Activated CD8-positive, alpha-beta memory T cell treated with anti-CD3 and anti-CD28 coated beads for 36 hours (primary cell): ENCODE results near the gene ANGPTL2. TPM values are rescaled to one million over a fixed set of nuclear protein-coding genes. Genes with fewer than 3 reads are reported as not detected.
"Not testable (repeated sequence)": the region's sequence is repeated elsewhere in the genome, so short reads cannot be mapped to it uniquely, and the experiment has no call there.

Source experiments
- CTCF ChIA-PET: fragments of 350-600 bp; sonication (Branson Sonifier 250); formaldehyde crosslinking; loops from one replicate; lab custom pipeline; 2021; ENCODE audit warnings: antibody characterized with exemption; lab: Charles Lee
- POLR2A ChIA-PET: fragments of 350-600 bp; sonication (Branson Sonifier 250); formaldehyde crosslinking; loops from one replicate; lab custom pipeline; 2021; ENCODE audit warnings: antibody characterized with exemption; lab: Charles Lee
- total RNA-seq, 2 experiments: library from RNA; stranded (reverse); gene quantifications; one replicate each; pipeline ENCODE4 v1.2.3, GENCODE V29; 2021

The ANGPTL2 gene, protein sequence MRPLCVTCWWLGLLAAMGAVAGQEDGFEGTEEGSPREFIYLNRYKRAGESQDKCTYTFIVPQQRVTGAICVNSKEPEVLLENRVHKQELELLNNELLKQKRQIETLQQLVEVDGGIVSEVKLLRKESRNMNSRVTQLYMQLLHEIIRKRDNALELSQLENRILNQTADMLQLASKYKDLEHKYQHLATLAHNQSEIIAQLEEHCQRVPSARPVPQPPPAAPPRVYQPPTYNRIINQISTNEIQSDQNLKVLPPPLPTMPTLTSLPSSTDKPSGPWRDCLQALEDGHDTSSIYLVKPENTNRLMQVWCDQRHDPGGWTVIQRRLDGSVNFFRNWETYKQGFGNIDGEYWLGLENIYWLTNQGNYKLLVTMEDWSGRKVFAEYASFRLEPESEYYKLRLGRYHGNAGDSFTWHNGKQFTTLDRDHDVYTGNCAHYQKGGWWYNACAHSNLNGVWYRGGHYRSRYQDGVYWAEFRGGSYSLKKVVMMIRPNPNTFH
- total RNA-seq = not detected

DNA sequence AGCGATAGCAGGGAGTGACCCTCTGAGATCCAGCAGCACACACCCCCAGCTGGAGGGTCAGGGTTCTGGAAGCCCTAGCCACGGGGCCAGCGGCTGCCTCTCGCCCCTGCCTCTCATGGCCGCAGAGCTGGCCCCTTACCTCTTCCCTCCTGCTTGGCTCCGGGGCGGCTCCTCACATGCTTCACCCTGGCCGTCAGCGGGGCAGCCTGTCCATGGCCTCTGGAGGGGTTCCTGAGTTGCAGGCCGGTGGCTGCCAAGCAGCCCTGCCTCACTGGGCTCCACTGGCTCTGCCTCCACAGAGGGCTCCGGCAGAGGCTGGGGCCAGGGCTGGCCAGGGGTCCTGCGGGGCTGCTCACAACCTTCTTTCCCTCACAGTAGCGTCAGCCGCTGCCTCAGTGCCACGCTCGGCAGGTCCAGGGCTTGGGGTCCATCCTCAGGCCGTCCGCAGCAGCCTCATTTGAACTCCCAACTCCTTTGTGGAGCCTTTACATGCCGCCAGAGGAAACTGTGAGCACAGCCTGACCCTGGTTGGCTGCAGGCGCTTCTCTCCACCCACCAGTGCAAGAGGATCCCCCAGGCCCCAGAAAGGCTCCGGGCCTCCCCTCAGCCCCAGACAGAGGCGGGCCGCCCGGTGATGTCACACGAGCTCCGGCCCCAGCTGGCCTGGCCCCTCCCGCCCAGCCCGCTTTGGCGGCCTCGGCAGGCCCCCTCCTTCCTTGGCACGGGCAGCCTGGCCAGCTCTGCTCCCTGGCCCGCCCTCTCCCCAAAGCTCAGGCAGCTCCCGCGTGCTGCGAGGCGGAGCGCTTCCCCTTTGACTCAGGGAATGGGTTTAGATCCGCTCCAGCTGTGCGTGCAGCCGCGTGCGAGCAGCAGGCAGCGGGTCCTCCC, at the start of gene ANGPTL2:
TSS of gene ANGPTL2 (minus strand) at position 460 of the 888 bp plus-strand sequence. CDS start 13,904 bp downstream, outside the sequence.
- CTCF ChIA-PET = no interaction called here
- POLR2A ChIA-PET = no interaction called here

DNA sequence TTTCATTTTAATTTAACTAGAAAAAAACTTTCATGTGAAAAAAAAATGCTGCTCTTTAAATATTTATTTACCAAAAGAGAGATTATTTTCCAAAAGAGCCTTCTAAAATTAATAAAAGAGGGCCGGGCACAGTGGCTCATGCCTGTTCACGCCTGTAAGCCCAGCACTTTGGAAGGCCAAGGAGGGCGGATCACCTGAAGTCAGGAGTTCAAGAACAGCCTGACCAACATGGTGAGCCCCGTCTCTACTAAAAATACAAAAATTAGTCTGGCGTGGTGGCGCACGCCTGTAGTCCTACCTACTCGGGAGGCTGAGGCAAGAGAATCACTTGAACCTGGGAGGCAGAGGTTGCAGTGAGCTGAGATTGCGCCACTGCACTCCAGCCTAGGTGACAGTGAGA, 48.9 kb upstream of the ANGPTL2 start:
- POLR2A ChIA-PET, CTCF ChIA-PET: not testable (repeated sequence)

DNA sequence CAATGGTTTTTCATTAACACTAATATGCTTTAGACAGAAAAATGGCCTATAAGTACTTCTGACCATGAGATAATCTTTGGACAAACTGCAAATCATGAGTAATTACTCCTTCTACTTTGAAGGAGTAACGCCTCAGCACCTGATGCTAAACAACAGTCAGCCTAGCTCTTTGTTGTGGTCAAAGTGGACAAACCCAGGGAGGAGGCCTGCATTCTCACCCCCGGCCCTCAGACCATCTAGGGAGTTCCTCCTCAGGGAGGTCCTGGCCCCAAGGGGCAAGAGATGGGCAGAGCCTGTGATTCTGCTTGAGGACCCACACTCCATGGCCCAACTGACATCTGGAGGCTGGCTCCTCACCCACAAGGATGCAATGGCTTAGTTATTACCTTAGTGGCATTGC, 48.2 kb upstream of the ANGPTL2 start:
- POLR2A ChIA-PET = no interaction called here
- CTCF ChIA-PET = no interaction called here

DNA sequence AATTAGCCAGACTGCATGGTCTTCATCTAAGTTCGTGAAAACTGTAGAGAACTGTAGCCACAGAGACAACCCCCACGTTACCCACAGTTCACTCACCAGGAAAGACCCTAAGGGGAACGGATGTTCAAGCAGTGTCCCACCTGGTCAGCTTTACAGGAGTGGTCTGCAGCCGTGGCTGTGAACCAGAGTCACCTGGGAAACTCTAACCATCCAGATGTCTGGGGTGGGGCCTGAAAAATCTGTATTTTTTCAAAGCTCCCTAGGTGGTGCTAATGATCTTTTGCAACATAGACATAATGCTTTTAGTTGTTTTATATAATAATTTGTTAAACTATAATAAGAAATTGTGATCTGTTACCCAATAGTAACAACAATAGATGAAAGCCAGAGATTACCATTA, 47.7 kb upstream of the ANGPTL2 start:
- POLR2A ChIA-PET = no interaction called here

DNA sequence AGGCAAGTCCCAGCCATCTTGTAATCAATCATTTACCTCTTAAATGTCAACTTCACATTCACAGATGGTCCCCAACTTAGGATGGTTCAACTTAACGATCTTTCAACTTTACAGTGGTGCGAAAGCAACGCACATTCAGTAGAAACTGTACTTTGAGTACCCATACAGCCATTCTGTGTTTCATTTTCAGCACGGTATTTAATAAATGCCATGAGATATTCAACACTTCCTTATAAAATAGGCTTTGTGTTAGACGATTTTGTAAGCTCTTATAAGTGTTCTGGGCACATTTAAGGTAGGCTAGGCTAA, 47.1 kb upstream of the ANGPTL2 start:
- POLR2A ChIA-PET = no interaction called here

More for the DNA sequence above, 47.7 kb upstream of the ANGPTL2 start:
- CTCF ChIA-PET = interaction anchor here (0.7 kb wide), 1 partner anchor 18 kb away, joined by 3 read pairs; no protein-coding TSS in a partner anchor

DNA sequence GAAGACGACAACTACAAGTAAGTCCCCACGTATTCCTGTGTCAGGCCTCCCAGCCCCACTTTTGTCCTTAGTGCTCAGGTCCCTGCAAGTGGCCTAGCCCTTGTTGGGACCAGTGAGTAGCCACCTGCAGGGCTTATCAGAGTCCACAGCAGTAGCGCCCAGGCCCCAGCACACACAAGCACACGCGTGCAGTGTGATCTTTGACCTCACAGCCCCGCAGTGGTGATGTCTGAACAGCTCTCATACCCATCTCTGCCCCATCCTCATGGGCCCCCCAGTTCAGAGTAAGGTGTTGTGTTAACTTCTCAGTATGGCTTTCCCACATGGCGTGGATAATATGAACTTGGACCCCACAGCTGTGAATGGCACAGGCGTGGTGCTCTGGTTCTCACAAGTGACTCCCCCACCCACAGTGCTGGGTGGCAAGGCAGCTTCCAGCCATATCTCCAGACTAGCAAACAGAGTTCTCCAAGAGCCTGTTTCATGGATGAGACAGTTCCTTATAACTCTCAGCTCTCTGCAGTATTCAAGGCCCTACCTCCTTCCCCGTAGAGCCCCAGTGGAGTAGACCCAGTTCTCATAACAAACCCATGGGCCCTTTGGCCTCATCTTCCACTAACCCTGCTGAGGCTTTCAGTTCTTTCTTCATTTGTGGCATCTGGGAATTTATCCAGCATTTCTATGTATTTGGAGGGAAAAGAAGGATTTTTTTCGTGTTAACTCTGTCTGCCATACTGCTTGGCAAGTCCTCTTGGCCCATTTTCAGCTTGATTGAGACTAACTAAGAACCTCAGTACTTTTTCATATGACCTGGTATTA, 46.5 kb upstream of the ANGPTL2 start:
- POLR2A ChIA-PET = no interaction called here
- CTCF ChIA-PET = no interaction called here

More for the DNA sequence above, 47.1 kb upstream of the ANGPTL2 start:
- CTCF ChIA-PET = no interaction called here

DNA sequence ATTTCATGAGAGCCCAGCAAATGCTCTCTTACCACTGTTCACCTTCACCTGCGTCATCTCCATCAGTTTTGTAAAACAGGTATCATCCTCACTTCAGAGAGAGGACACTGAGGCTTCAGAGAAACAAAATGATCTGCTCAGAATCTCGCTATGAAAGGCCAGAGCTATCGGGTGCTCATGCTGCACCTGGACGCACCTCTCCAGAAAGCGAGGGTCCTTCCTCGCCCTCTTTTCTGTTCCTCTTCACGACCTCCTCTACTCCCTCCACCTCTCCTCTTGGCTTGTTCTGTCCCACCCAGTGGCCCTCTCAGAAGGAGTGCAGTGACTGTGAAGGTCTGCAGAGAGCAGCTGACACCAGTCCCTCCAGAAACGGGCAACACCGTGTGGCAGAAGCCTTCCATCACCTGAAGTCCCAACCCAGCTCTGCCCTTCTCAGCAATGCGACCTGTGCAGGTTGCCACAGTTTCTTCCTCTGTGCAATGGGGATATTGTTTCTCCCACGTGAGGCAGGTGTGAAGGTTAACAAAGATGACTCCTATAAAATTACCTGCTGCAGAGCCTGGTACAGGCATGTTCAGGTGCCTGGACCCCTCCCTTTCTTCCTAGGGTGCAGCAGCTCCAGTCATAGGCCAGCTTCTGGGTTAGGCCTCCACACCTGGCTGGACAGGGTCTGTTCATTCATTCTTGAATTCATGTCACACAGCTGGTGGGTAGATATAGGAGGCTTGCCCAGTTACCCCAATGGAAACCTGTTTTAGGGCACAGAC, 45.3 kb upstream of the ANGPTL2 start:
- ChIA-PET CTCF (no interaction called here), POLR2A (no interaction called here)

DNA sequence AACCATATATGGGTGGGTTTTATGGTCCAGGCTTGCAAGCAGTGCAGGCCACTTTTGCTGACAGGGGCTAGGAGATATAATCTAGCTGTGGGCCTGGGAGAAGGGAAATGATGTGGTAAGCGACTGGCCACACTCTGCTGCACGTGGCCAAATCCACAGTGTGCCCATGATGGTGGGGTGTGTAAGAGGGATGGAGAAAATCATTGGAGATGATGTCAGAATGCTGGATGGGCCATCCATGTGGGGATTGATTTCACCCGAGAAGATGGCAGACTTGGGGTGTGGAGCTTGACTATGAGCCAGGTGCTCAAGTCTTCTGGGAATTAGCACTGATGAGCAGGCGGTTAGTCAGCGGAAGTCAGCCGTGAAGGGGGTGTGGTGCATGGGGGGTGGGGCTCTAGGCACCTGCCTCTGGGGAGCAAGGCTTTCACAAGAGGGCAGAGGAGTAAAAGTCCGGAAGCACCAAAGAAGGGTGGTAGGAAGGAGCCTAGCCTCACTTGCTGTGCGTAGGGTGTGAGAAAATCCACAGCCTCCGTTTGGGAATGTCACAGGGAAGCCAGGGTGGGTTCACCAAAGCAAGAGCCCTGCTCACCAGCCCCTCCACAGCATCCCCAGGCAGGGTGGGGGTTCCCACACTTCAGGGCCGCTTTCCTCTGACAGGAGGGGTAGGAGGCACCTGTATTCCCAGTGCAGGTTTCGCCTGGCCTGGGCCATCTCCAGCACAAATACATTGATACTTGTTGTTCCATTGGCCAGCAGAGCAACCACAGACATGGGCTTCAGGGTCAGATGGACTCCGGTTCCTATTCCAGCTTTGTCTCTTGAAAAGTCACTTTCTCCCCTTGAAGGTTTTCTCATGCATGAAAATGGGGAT, 44.5 kb upstream of the ANGPTL2 start:
- ChIA-PET POLR2A (no interaction called here), CTCF (interaction anchor here (0.6 kb wide), 1 partner anchor 109 kb away, joined by 3 read pairs; no protein-coding TSS in a partner anchor)

DNA sequence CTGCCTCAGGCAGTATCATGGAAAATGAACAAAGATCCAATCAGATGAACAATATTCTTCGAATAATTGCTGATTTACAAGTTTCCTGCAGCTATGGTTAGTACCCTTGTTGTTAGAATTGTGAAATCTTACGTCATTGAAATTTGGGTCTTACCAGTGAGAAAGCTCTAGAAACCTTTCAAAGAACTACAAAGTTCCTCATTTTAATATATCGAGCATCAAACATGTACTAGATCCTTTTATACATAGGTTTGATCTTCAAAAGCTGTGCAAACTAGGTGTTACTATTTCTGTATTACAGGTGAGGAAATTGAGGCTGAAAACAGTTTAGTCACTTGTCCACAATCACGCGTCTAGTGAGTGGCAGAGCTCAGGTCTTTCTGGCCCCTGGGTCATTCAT, 43.7 kb upstream of the ANGPTL2 start:
- CTCF ChIA-PET = interaction anchor here (0.6 to 0.8 kb wide), 2 partner anchors 33 to 109 kb away, joined by 3 read pairs; no protein-coding TSS in a partner anchor

DNA sequence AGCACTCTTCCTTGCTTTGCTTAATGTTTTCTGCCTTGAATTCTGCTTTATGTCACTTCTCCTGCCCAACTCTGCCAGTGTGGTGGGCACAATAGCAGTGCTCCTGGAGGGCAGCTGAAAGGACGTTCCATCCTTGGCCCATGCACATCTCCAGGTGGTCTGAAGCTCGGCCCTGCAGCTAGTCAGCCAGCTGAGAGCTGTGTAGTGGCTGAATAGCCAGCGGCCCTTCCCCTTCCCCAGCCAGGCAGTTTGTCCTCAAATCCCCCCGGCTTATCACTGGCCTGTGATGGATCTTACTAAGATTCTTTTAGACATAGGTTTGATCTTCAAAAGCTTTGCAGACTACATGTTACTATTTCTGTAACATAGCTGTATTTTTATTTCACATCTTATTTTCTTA, 42.7 kb upstream of the ANGPTL2 start:
- POLR2A ChIA-PET = no interaction called here

More for the DNA sequence above, 43.7 kb upstream of the ANGPTL2 start:
- POLR2A ChIA-PET = no interaction called here

DNA sequence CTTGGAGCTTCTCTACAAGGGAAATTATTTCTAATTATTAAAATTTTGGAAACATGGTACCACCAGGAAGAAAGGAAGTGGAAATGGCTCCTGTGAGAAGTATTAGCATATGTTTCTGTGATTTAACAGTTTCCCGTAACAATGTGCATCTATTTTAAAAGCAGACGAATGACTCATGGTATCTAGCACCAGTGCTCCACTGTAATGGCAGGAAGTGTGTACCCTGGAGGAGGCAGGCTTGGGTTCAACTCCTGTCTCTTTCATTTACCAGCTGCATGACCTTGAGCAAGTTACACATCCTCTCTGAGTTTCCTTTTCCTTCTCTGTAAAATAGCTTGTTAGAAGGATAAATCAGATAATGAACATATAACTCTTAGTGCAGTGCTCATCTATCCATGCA, 41.0 kb upstream of the ANGPTL2 start:
- CTCF ChIA-PET = interaction anchor here (0.7 kb wide), 1 partner anchor 11 kb away, joined by 3 read pairs; no protein-coding TSS in a partner anchor
- POLR2A ChIA-PET = no interaction called here

More for the DNA sequence above, 42.7 kb upstream of the ANGPTL2 start:
- CTCF ChIA-PET = no interaction called here

DNA sequence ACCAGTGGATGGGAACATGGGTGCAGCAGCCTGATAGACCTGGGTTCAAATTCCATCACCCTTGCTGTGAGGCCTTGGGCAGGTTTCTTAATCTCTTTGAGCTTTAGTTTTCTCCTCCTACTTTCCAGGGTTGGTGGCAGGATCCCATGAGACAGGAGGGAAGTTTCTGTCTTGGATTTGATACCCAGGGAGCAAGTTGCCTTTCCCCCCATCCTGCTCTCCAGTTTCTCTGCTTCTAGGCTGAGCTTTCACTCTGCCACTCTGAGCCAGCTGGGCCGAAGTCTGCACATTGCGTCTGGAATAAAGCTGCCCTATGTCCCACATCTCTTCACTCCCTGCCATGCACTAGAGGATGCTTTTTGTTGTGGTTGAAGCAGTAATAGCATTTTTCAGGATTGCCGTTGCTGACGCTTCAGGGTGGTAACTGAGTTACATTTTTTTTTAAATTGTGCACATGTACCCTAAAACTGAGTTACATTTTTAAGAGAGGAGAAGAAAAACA, 40.5 kb upstream of the ANGPTL2 start:
- ChIA-PET CTCF (interaction anchor here (0.7 kb wide), 1 partner anchor 10 kb away, joined by 3 read pairs; no protein-coding TSS in a partner anchor), POLR2A (no interaction called here)

DNA sequence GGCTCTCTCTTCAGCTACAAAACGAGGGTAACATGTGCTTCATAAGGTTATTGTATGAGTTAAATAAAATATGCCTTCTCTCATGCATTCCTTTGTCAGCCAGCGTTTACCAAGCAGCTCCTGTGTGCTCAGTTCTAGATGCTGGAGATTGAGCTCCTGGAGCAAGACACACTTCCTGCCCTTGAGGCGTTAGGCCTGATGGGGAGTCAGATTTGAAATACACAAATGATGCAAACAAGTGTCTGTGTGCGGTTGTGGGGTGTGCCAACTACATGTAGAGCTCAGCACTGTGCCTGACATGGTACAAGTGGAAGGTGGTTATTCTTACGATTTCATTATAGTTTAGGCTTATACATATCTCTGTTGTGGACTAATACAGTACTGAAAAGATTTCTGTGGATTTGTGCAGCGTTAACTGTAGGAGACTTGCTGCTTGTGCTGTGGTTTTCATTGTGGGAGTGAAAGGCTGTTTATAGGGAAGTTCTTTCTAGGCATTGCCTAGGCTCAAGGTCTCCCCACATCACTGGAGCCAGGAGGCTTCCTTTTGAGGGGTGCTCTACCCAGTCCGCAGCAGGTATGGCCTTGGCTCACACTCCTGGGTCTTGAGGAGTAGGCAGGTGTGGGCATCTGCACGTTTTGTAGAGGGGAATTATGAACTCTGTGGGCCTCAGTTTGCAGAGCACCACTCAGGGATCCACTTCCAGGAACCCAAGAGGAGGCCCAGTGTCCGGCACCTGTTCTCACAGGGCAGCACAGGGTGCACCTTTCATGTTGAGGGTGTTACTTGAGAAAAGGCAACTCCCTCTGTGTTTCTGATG, 39.8 kb upstream of the ANGPTL2 start:
- CTCF ChIA-PET = no interaction called here
- POLR2A ChIA-PET = no interaction called here

DNA sequence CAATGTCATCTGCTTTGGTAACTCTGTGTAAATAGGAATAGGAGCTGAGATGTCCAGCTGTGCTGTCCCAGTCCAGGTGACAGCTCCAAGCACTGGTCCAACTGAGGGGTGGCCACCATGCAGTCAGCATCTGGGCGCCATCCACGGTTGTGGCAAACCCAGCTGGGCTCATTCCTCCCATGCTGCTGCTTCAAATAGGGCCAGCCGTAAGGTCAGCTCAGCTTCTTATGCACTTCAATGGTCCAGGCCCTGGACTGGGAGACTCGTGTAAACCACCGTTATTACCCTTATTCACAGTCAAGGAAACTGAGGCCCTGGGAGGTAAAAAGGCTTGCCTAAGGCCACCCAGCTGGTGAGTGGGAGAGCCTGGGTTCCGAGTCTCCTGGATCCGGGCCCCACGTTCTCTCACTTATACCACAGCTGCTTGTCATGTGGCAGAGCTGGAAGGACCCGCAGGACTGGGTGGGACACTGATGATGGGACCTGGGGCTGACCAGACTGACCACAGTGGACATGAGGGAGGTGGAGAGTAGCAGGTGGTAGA, 38.7 kb upstream of the ANGPTL2 start:
- ChIA-PET CTCF (no interaction called here), POLR2A (no interaction called here)

DNA sequence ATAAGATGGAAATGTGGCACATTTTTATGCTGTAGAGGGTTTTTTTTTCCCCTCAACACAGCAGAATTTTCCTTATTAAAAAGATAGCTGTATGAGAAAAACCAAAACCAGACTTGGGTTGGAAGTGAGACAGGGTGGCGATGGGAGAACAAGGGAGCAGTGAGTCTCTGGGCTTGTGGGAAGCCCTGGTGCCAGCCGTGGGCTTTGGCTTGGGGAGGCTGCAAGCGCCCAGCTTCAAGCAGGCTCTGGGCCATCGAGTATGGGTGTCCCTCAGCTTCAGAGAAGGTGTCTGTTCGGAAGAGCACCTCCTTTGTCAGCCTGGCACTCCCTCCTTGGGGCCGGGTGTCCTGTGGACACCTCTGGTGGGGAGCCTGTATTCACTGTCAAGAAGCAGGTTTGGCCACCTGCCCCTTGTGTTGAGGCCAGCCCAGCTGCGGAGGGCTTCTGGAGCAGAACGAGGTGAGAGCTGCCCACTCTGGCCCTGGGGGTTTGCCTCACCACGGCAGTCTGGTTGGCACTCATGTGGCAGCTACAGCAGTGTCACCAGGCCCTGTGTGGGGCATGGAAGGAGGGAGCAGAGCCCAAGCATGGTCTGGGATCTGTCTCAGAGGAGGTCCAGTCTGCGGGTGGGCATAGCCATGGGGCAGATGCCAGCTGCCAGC, 37.6 kb upstream of the ANGPTL2 start:
- CTCF ChIA-PET = interaction anchor here (0.6 to 1.1 kb wide), 2 partner anchors 219 to 281 kb away, joined by 3 read pairs; no protein-coding TSS in a partner anchor

More for the DNA sequence above, 37.6 kb upstream of the ANGPTL2 start:
- POLR2A ChIA-PET = no interaction called here
